GM23338 (cell line): ENCODE data around the gene CCDC38. TPM values are rescaled to one million over a fixed set of nuclear protein-coding genes. Genes with fewer than 3 reads are reported as not detected.

ENCODE experiments used
- ATAC-seq: fragments of 200-7000 bp; cut with Tn5 transposase; 3 replicates; pipeline ENCODE4 v1.9.1; 2020
- DNase-seq: peaks from one replicate; pipeline ENCODE4 v3.0.0-alpha.2; 2015; ENCODE audit warnings: low spot score
- H2AFZ ChIP-seq: fragments of 200-600 bp; sonication (generic); 2 replicates; pipeline ENCODE4 v1.8.0; 2016; ENCODE audit warnings: antibody characterized with exemption, mild to moderate bottlenecking, moderate library complexity
- H3F3A ChIP-seq: fragments of 200-600 bp; sonication (generic); replicated peaks from 2 replicates; pipeline ENCODE4 v1.8.0; 2017; ENCODE audit warnings: antibody characterized with exemption, mixed run types, low read depth
- H3K27ac ChIP-seq: fragments of 200-600 bp; sonication (generic); 2 replicates; pipeline ENCODE4 v1.6.1; 2016; ENCODE audit warnings: low read depth
- H3K27me3 ChIP-seq: fragments of 200-600 bp; sonication (generic); 2 replicates; pipeline ENCODE4 v1.8.0; 2016; ENCODE audit warnings: mild to moderate bottlenecking, mixed run types, moderate library complexity; ENCODE audit not compliant: insufficient read depth
- H3K36me3 ChIP-seq: fragments of 200-600 bp; sonication (generic); 2 replicates; pipeline ENCODE4 v1.8.0; 2016; ENCODE audit warnings: mild to moderate bottlenecking; ENCODE audit not compliant: insufficient read depth
- H3K4me1 ChIP-seq: fragments of 200-600 bp; sonication (generic); 2 replicates; pipeline ENCODE4 v1.8.0; 2016; ENCODE audit warnings: mild to moderate bottlenecking, moderate library complexity; ENCODE audit not compliant: insufficient read depth
- H3K4me2 ChIP-seq: fragments of 200-600 bp; sonication (generic); 2 replicates; pipeline ENCODE4 v1.7.1; 2017; ENCODE audit warnings: mixed run types
- H3K4me3 ChIP-seq: fragments of 200-600 bp; sonication (generic); 2 replicates; pipeline ENCODE4 v1.6.1; 2016; ENCODE audit warnings: mixed run types
- H3K79me2 ChIP-seq: fragments of 200-600 bp; sonication (generic); replicated peaks from 2 replicates; pipeline ENCODE4 v1.8.0; 2017; ENCODE audit warnings: mild to moderate bottlenecking; ENCODE audit not compliant: insufficient read depth
- H3K9me2 ChIP-seq: fragments of 200-600 bp; sonication (generic); 2 replicates; pipeline ENCODE4 v1.8.0; 2017; ENCODE audit not compliant: insufficient read depth
- H4K20me1 ChIP-seq: fragments of 200-600 bp; sonication (generic); replicated peaks from 2 replicates; pipeline ENCODE4 v1.8.0; 2017; ENCODE audit warnings: mild to moderate bottlenecking; ENCODE audit not compliant: insufficient read depth
- H3K27ac Mint-ChIP-seq: 2 replicates; pipeline ENCODE4 v1.8.0; 2020; ENCODE audit warnings: inconsistent platforms, mild to moderate bottlenecking, moderate library complexity, mixed read lengths
- H3K27me3 Mint-ChIP-seq: 3 replicates; pipeline ENCODE4 v1.8.0; 2022; ENCODE audit warnings: low read depth, mild to moderate bottlenecking, moderate library complexity, mixed read lengths, inconsistent platforms; ENCODE audit not compliant: insufficient read depth, poor library complexity
- H3K36me3 Mint-ChIP-seq: 3 replicates; pipeline ENCODE4 v1.8.0; 2021; ENCODE audit warnings: low read depth, mild to moderate bottlenecking, inconsistent platforms, moderate library complexity, mixed read lengths
- H3K4me1 Mint-ChIP-seq: 3 replicates; pipeline ENCODE4 v1.8.0; 2020; ENCODE audit warnings: mild to moderate bottlenecking, inconsistent platforms, mixed read lengths
- H3K4me3 Mint-ChIP-seq: 3 replicates; pipeline ENCODE4 v1.8.0; 2021; ENCODE audit warnings: moderate library complexity, mild to moderate bottlenecking, inconsistent platforms, mixed read lengths
- H3K9me3 Mint-ChIP-seq: 3 replicates; pipeline ENCODE4 v1.8.0; 2020; ENCODE audit warnings: moderate library complexity, mild to moderate bottlenecking, inconsistent platforms, mixed read lengths
- EZH2 ChIP-seq: fragments of 200-600 bp; sonication (generic); IDR thresholded peaks from one replicate; pipeline ENCODE4 v1.8.0; 2017; ENCODE audit warnings: antibody characterized with exemption, mild to moderate bottlenecking, low read depth; ENCODE audit not compliant: unreplicated experiment
- EZH2phosphoT487 ChIP-seq: fragments of 200-600 bp; sonication (generic); IDR thresholded peaks from one replicate; pipeline ENCODE4 v1.8.1; 2018; ENCODE audit warnings: antibody characterized with exemption; ENCODE audit not compliant: unreplicated experiment
- JUNB ChIP-seq: IDR thresholded peaks from one replicate; pipeline ENCODE4 v1.6.1; 2016; ENCODE audit warnings: antibody characterized with exemption; ENCODE audit not compliant: unreplicated experiment
- NANOG ChIP-seq: IDR thresholded peaks from 2 replicates; pipeline ENCODE4 v1.6.1; 2016; ENCODE audit warnings: antibody characterized with exemption, borderline replicate concordance
- STAT1 ChIP-seq: IDR thresholded peaks from one replicate; pipeline ENCODE4 v1.6.1; 2016; ENCODE audit warnings: antibody characterized with exemption; ENCODE audit not compliant: unreplicated experiment
- ZNF114 ChIP-seq: fragments of 250-450 bp; sonication (Bioruptor Pico); IDR thresholded peaks from 2 replicates; pipeline ENCODE4 v1.5.0; 2020; ENCODE audit warnings: mild to moderate bottlenecking, moderate library complexity
- ZNF331 ChIP-seq: fragments of 250-450 bp; sonication (Bioruptor Pico); IDR thresholded peaks from 2 replicates; pipeline ENCODE4 v1.5.0; 2020; ENCODE audit warnings: low read depth, mild to moderate bottlenecking, moderate library complexity
- polyA plus RNA-seq: library from polyadenylated mRNA; unstranded; fragments of >200 nt; fragmentation: Nextera tagmentation; extraction: Ambion mirVana; gene quantifications from 2 replicates; pipeline ENCODE4 v1.2.1, GENCODE V29; 2016
- total RNA-seq: library from RNA; depleted of rRNA; stranded (reverse); fragments of >200 nt; shearing (Covaris generic); gene quantifications from 2 replicates; pipeline ENCODE4 v1.2.3, GENCODE V29; 2014
- TF ChIP-seq, protein P1 (sequence below): IDR thresholded peaks from 2 replicates; pipeline ENCODE4 v1.6.1; 2016; ENCODE audit warnings: antibody characterized with exemption
- TF ChIP-seq, protein P2 (sequence below): IDR thresholded peaks from one replicate; pipeline ENCODE4 v1.6.1; 2018; ENCODE audit warnings: antibody characterized with exemption; ENCODE audit not compliant: unreplicated experiment
- TF ChIP-seq, protein P3 (sequence below), 2 experiments: fragments of 200-600 bp in 1 of 2; sonication (generic) in 1 of 2; conservative IDR thresholded peaks; 2 replicates each; pipeline versions ENCODE4 v1.5.1 to v1.6.1; 2016 to 2017; ENCODE audit warnings: antibody characterized with exemption in 2 of 2, low read depth in 2 of 2, mild to moderate bottlenecking in 2 of 2, moderate library complexity in 1 of 2

CCDC38 gene
- total and polyA plus RNA-seq, 2 experiments from 2014 or later: not detected

DNA sequence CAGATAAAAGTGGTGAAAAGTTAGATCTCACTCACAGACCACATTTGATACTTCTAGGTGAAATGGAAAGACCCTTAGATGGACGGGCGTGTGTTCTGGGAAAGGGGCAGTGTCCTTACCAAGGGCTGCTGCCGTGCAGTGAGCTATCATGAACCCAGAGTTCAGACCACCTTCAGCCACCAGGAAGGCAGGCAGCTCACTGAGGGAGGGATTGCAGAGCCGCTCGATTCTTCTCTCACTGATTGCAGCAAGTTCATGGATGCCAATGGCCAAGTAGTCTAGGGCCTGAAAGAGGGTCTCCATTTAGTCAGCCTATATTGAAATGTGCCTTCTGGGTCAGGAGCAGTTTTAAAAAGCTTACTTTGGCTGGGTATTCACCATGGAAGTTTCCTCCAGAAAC lies 38.0 kb upstream of the CCDC38 start:
- Mint-ChIP-seq H3K4me1 (peaks cover 10% of the 10 kb centered on the region; the same call in 1 of the 3 replicates), H3K9me3 (no peaks in the 10 kb centered on the region), H3K27ac (no peak overlapping the region), H3K4me3 (no peak overlapping the region), H3K27me3 (no peaks in the 10 kb centered on the region), H3K36me3 (no peaks in the 10 kb centered on the region)
- H2AFZ ChIP-seq: no peak overlapping the region
- H3K36me3 ChIP-seq: no peaks in the 10 kb centered on the region
- no peaks in the 10 kb centered on the region for H3K9me2 ChIP-seq
- no peaks in the 10 kb centered on the region for H4K20me1 ChIP-seq
- no peak overlapping the region for H3K4me3 ChIP-seq
- no peak overlapping the region for H3K4me2 ChIP-seq
- no peaks in the 10 kb centered on the region for H3F3A ChIP-seq
- peaks cover under 1% of the 10 kb centered on the region; the same call in 1 of the 2 replicates for H3K4me1 ChIP-seq
- ATAC-seq (no peak), DNase-seq (no peak)
- no peaks in the 10 kb centered on the region for H3K79me2 ChIP-seq
- no peaks in the 10 kb centered on the region for H3K27me3 ChIP-seq
- TF ChIP-seq, protein P1, sequence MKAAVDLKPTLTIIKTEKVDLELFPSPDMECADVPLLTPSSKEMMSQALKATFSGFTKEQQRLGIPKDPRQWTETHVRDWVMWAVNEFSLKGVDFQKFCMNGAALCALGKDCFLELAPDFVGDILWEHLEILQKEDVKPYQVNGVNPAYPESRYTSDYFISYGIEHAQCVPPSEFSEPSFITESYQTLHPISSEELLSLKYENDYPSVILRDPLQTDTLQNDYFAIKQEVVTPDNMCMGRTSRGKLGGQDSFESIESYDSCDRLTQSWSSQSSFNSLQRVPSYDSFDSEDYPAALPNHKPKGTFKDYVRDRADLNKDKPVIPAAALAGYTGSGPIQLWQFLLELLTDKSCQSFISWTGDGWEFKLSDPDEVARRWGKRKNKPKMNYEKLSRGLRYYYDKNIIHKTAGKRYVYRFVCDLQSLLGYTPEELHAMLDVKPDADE: no peak
- TF ChIP-seq ZNF331: no peak
- no peak for TF ChIP-seq NANOG
- TF ChIP-seq, protein P2, sequence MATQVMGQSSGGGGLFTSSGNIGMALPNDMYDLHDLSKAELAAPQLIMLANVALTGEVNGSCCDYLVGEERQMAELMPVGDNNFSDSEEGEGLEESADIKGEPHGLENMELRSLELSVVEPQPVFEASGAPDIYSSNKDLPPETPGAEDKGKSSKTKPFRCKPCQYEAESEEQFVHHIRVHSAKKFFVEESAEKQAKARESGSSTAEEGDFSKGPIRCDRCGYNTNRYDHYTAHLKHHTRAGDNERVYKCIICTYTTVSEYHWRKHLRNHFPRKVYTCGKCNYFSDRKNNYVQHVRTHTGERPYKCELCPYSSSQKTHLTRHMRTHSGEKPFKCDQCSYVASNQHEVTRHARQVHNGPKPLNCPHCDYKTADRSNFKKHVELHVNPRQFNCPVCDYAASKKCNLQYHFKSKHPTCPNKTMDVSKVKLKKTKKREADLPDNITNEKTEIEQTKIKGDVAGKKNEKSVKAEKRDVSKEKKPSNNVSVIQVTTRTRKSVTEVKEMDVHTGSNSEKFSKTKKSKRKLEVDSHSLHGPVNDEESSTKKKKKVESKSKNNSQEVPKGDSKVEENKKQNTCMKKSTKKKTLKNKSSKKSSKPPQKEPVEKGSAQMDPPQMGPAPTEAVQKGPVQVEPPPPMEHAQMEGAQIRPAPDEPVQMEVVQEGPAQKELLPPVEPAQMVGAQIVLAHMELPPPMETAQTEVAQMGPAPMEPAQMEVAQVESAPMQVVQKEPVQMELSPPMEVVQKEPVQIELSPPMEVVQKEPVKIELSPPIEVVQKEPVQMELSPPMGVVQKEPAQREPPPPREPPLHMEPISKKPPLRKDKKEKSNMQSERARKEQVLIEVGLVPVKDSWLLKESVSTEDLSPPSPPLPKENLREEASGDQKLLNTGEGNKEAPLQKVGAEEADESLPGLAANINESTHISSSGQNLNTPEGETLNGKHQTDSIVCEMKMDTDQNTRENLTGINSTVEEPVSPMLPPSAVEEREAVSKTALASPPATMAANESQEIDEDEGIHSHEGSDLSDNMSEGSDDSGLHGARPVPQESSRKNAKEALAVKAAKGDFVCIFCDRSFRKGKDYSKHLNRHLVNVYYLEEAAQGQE: no peak
- TF ChIP-seq STAT1: no peak
- TF ChIP-seq, protein P3, sequence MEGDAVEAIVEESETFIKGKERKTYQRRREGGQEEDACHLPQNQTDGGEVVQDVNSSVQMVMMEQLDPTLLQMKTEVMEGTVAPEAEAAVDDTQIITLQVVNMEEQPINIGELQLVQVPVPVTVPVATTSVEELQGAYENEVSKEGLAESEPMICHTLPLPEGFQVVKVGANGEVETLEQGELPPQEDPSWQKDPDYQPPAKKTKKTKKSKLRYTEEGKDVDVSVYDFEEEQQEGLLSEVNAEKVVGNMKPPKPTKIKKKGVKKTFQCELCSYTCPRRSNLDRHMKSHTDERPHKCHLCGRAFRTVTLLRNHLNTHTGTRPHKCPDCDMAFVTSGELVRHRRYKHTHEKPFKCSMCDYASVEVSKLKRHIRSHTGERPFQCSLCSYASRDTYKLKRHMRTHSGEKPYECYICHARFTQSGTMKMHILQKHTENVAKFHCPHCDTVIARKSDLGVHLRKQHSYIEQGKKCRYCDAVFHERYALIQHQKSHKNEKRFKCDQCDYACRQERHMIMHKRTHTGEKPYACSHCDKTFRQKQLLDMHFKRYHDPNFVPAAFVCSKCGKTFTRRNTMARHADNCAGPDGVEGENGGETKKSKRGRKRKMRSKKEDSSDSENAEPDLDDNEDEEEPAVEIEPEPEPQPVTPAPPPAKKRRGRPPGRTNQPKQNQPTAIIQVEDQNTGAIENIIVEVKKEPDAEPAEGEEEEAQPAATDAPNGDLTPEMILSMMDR (conservative IDR thresholded peaks at IDR 0.05; ENCODE audit: low read depth in 2 of 2): no peak
- no peak overlapping the region for H3K27ac ChIP-seq

DNA sequence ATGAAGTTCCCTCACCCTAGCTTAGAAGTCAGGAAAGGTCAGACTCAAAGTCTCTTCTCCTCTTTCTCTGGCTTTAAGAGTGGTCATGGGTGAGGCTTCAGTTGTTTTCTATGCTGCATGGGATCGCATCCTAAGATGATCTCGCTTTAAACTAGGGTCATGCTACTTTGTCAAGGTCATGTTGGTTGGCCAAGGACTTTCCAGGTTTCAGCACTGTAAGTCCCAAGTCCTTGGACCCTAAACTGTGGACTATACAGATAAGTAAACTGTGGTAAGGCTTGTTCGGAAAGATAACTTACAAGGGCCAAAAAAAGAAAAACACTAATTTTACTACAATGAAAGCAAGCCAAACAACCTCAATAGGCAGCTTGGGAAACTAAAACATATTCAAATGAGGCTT lies 36.4 kb upstream of the CCDC38 start:
- Histone ChIP-seq H3K27me3 (no peaks in the 10 kb centered on the region), H3K4me1 (no peaks in the 10 kb centered on the region), H3K9me2 (no peaks in the 10 kb centered on the region), H3K27ac (no peak overlapping the region), H3K4me3 (no peak overlapping the region), H2AFZ (no peak overlapping the region), H3K36me3 (no peaks in the 10 kb centered on the region), H3K79me2 (no peaks in the 10 kb centered on the region), H3F3A (no peaks in the 10 kb centered on the region), H4K20me1 (no peaks in the 10 kb centered on the region), H3K4me2 (no peak overlapping the region)
- Mint-ChIP-seq H3K27ac (no peak overlapping the region), H3K36me3 (no peaks in the 10 kb centered on the region), H3K4me1 (peaks cover 10% of the 10 kb centered on the region; the same call in 1 of the 3 replicates), H3K4me3 (no peak overlapping the region), H3K27me3 (no peaks in the 10 kb centered on the region), H3K9me3 (no peaks in the 10 kb centered on the region)
- DNase-seq (no peak), ATAC-seq (no peak)
- TF ChIP-seq EZH2phosphoT487 (no peak), ZNF114 (CRISPR knock-in tag) (no peak), ZNF331 (no peak), EZH2 (no peak), JUNB (no peak)
- TF ChIP-seq, protein P3 (conservative IDR thresholded peaks at IDR 0.05; ENCODE audit: low read depth in 2 of 2): no peak
- TF ChIP-seq, protein P1: no peak
